Measurements from ENCODE around the gene CISD2.
"Not testable (repeated sequence)": the region's sequence is repeated elsewhere in the genome, so short reads cannot be mapped to it uniquely, and the experiment has no call there.

The CISD2 gene

GRCh38 chr4:102868781-102869568 lies at the start of gene CISD2:
Gene CISD2 (plus strand): TSS chr4:102868992. CDS start chr4:102869085, 93 bp downstream.
- peak; percentile 96 for DNase-seq

GRCh38 chr4:102819100-102819499 lies 49.7 kb upstream of the CISD2 start:
- DNase-seq, result not testable (repeated sequence)

GRCh38 chr4:102819588-102820365 lies 49.0 kb upstream of the CISD2 start:
- DNase-seq, result no peak

GRCh38 chr4:102823464-102823863 lies 45.3 kb upstream of the CISD2 start:
- no peak for DNase-seq

GRCh38 chr4:102823897-102824296 lies 44.9 kb upstream of the CISD2 start:
- no peak for DNase-seq

- DNase-seq, result no peak
Measured at GRCh38 chr4:102824398-102824797, 44.4 kb upstream of the CISD2 start.

- peak; percentile 45 for DNase-seq
Measured at GRCh38 chr4:102825261-102826091, 43.3 kb upstream of the CISD2 start.

GRCh38 chr4:102826105-102826889 lies 42.5 kb upstream of the CISD2 start:
- DNase-seq, result peak; percentile 42

GRCh38 chr4:102826890-102827673 lies 41.7 kb upstream of the CISD2 start, which contains the start of gene UBE2D3:
Gene UBE2D3 (minus strand): TSS chr4:102827551. CDS start chr4:102826508, 1,043 bp downstream.
- peak; percentile 98 for DNase-seq

- peak; percentile 99 for DNase-seq
Measured at GRCh38 chr4:102827674-102828496, 40.9 kb upstream of the CISD2 start.

- no peak for DNase-seq
Measured at GRCh38 chr4:102828497-102828808, 40.3 kb upstream of the CISD2 start.

GRCh38 chr4:102829803-102830202 lies 39.0 kb upstream of the CISD2 start:
- no peak for DNase-seq

GRCh38 chr4:102832105-102832504 lies 36.7 kb upstream of the CISD2 start:
- no peak for DNase-seq

- no peak for DNase-seq
Measured at GRCh38 chr4:102832667-102833066, 36.1 kb upstream of the CISD2 start.

GRCh38 chr4:102836596-102836995 lies 32.2 kb upstream of the CISD2 start:
- no peak for DNase-seq

- no peak for DNase-seq
Measured at GRCh38 chr4:102842367-102842766, 26.4 kb upstream of the CISD2 start.

GRCh38 chr4:102843273-102843672 lies 25.5 kb upstream of the CISD2 start:
- no peak for DNase-seq

GRCh38 chr4:102843938-102844337 lies 24.9 kb upstream of the CISD2 start:
- no peak for DNase-seq

- DNase-seq, result no peak
Measured at GRCh38 chr4:102847687-102848086, 21.1 kb upstream of the CISD2 start.

- no peak for DNase-seq
Measured at GRCh38 chr4:102849579-102850104, 19.1 kb upstream of the CISD2 start.
